GM12878 (cell line): ENCODE results near the gene FHL3. TPM values are rescaled to one million over a fixed set of nuclear protein-coding genes. Genes with fewer than 3 reads are reported as not detected.

Experiments used
- ASH2L ChIP-seq: fragments of 300-600, 200-600 bp; sonication (generic); IDR thresholded peaks from 2 replicates; pipeline ENCODE4 v1.6.1; 2017; ENCODE audit warnings: low read depth, mild to moderate bottlenecking, borderline replicate concordance
- ATF2 ChIP-seq: IDR thresholded peaks from 2 replicates; pipeline ENCODE4 v1.6.1; 2012; ENCODE audit warnings: low read length, inconsistent platforms
- BMI1 ChIP-seq: fragments of 450-650 bp; IDR thresholded peaks from 2 replicates; pipeline ENCODE4 v1.6.1; 2016; ENCODE audit warnings: mild to moderate bottlenecking, moderate library complexity, borderline replicate concordance
- CEBPB ChIP-seq, 2 experiments: fragments of 150-350 bp in 1 of 2; IDR thresholded peaks; 2 replicates each; pipeline ENCODE4 v1.6.1; 2012 to 2014; ENCODE audit warnings: low read depth in 2 of 2, low read length in 2 of 2, borderline replicate concordance in 1 of 2, inconsistent platforms in 1 of 2
- E2F4 ChIP-seq: IDR thresholded peaks from 2 replicates; pipeline ENCODE4 v1.6.1; 2012; ENCODE audit warnings: low read depth, low read length, improper control_type of control experiment
- E2F8 ChIP-seq: fragments of 450-650 bp; IDR thresholded peaks from 2 replicates; pipeline ENCODE4 v1.6.1; 2018; ENCODE audit warnings: mild to moderate bottlenecking, low read depth, moderate library complexity; ENCODE audit not compliant: partially characterized antibody
- FOXM1 ChIP-seq: IDR thresholded peaks from 2 replicates; pipeline ENCODE4 v1.6.1; 2012; ENCODE audit warnings: low read depth, mild to moderate bottlenecking, inconsistent platforms, low read length, moderate library complexity
- IRF4 ChIP-seq: IDR thresholded peaks from 2 replicates; pipeline ENCODE4 v1.6.1; 2011; ENCODE audit warnings: low read depth, low read length
- MEF2A ChIP-seq: IDR thresholded peaks from 2 replicates; pipeline ENCODE4 v1.6.1; 2011; ENCODE audit warnings: low read depth, mild to moderate bottlenecking, low read length, moderate library complexity; ENCODE audit not compliant: insufficient read depth
- MTA2 ChIP-seq: fragments of 450-650 bp; IDR thresholded peaks from 2 replicates; pipeline ENCODE4 v1.6.1; 2016; ENCODE audit warnings: low read depth, mild to moderate bottlenecking, moderate library complexity
- MXI1 ChIP-seq: fragments of 150-350 bp; IDR thresholded peaks from 2 replicates; pipeline ENCODE4 v1.6.1; 2011; ENCODE audit warnings: low read depth, mild to moderate bottlenecking, inconsistent platforms, low read length, improper control_type of control experiment
- NFXL1 ChIP-seq: fragments of 450-650 bp; IDR thresholded peaks from 2 replicates; pipeline ENCODE4 v1.6.1; 2017; ENCODE audit warnings: antibody characterized with exemption, mild to moderate bottlenecking, borderline replicate concordance
- NR2F1 ChIP-seq: fragments of 450-650 bp; conservative IDR thresholded peaks from 2 replicates; pipeline ENCODE4 v1.6.1; 2017; ENCODE audit warnings: mild to moderate bottlenecking
- PML ChIP-seq: IDR thresholded peaks from 2 replicates; pipeline ENCODE4 v1.6.1; 2012; ENCODE audit warnings: low read length, inconsistent platforms
- RELA ChIP-seq: fragments of 450-650 bp; IDR thresholded peaks from 2 replicates; pipeline ENCODE4 v1.8.0; 2014; ENCODE audit warnings: borderline replicate concordance; ENCODE audit not compliant: partially characterized antibody
- TCF12 ChIP-seq: IDR thresholded peaks from 2 replicates; pipeline ENCODE4 v1.6.1; 2011; ENCODE audit warnings: low read depth, mild to moderate bottlenecking, low read length
- TCF7 ChIP-seq: IDR thresholded peaks from 2 replicates; pipeline ENCODE4 v1.6.1; 2014; ENCODE audit warnings: antibody characterized with exemption, borderline replicate concordance
- ZNF592 ChIP-seq: fragments of 450-650 bp; IDR thresholded peaks from 2 replicates; pipeline ENCODE4 v1.6.1; 2017; ENCODE audit warnings: mild to moderate bottlenecking, moderate library complexity
- polyA plus RNA-seq, 11 experiments: library from polyadenylated mRNA; depleted of rRNA in 4 of 11; unstranded in 6 of 11; stranded (reverse) in 5 of 11; fragments of >200 nt; fragmentation: Nextera tagmentation in 4 of 11; fragmentation: Illumina TruSeq in 1 of 11; extraction: Ambion mirVana in 4 of 11; extraction: Trizol in 1 of 11; gene quantifications; 1 replicate in 1 of 11; 2 replicates in 10 of 11; pipeline versions ENCODE4 v1.2.1 to v1.2.3, GENCODE V29; 2011 to 2016; ENCODE audit warnings: inconsistent platforms in 2 of 11, missing spikeins in 2 of 11, low read depth in 1 of 11
- total RNA-seq, 4 experiments: library from RNA; depleted of rRNA in 3 of 4; stranded (reverse); fragments of >200 nt in 3 of 4; fragmentation: Illumina TruSeq in 1 of 4; extraction: Trizol in 1 of 4; gene quantifications; 2 replicates each; pipeline versions ENCODE4 v1.2.1 to v1.2.3, GENCODE V29; 2013 to 2021
- TF ChIP-seq, protein P1 (sequence below): IDR thresholded peaks from 2 replicates; pipeline ENCODE4 v1.6.1; 2012; ENCODE audit warnings: low read depth, low read length, improper control_type of control experiment

FHL3 gene
- total and polyA plus RNA-seq, 10 of the 15 experiments (the other 5 are each of a cell fraction or from before 2014, with no cell fraction given), result 0.26 to 13.9 (median 7.9) TPM

DNA sequence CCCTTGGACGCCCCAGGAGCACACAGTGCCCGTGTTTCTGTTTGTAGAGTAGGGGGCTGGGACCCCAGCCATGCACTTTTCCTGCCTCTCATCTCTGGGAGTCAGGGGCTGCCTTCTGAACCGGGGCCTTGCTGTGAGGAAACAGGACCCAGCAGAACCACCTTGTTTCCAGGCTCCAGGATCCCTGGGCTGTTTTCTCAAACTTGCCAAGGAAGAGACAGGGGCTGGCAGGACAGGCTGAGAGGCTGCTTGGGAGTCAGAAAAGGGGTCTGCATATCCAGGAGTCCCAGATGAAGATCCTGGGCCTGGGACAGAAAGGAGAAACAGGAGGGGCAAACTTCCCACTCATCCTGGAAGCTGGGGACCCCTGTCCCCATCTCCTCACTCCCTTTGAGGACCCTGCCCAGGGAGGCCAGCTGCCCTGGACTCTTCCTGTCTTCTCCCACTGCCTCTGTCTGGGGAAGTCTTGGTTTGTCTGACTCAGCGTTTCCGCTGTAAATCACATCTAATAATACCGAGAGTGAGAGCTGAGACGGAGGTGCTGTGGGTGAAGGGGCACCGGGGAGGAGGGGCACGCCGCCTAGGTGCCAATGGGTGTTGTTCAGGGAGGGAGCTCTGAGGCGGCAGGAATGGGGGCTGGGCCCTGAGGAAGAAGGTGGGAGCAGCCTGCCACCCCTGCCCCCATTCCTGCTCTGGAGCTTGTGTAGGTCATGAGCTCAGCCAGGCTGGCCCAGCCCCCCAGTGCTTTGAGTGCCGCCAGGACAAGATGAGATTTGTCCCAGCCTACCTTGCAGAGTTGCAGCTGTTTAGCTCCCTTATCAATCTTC, 24.6 kb upstream of the FHL3 start (continued):
- TF ChIP-seq BMI1 (no peak), MEF2A (peak; percentile 63; the same call in 1 of the 2 replicates), PML (no peak), MTA2 (peak; percentile 83), FOXM1 (peak; percentile 65; the same call in 1 of the 2 replicates), E2F8 (no peak), E2F4 (no peak), MXI1 (no peak), NFXL1 (no peak), TCF7 (no peak), ZNF592 (no peak), IRF4 (peak; percentile 59), ASH2L (no peak), CEBPB (IDR thresholded peaks at IDR 0.05; ENCODE audit: borderline replicate concordance in 1 of 2, low read depth in 2 of 2, low read length in 2 of 2) (no peak), RELA (no peak), ATF2 (no peak; the same call in 1 of the 2 replicates), TCF12 (0 out of 2 replicates have a peak, but pooled peaks have one; percentile 25), NR2F1 (peak; percentile 84)
- TF ChIP-seq, protein P1, sequence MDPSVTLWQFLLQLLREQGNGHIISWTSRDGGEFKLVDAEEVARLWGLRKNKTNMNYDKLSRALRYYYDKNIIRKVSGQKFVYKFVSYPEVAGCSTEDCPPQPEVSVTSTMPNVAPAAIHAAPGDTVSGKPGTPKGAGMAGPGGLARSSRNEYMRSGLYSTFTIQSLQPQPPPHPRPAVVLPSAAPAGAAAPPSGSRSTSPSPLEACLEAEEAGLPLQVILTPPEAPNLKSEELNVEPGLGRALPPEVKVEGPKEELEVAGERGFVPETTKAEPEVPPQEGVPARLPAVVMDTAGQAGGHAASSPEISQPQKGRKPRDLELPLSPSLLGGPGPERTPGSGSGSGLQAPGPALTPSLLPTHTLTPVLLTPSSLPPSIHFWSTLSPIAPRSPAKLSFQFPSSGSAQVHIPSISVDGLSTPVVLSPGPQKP, result no peak
